Measurements from ENCODE around the gene SRXN1. TPM values are rescaled to one million over a fixed set of nuclear protein-coding genes. Genes with fewer than 3 reads are reported as not detected.
A peak's percentile ranks its signal among the peaks of the same experiment; 100 is the strongest.

The SRXN1 gene
- total and polyA plus RNA-seq, 9 of the 15 experiments (the other 6 are each of a cell fraction or from before 2014, with no cell fraction given) = 6.8 to 36.4 (median 21.6) TPM

GRCh38 chr20:651713-652614 is 1.0 kb downstream of the SRXN1 start (continued):
- no peak for TF ChIP-seq FIP1L1 (IDR thresholded peaks at IDR 0.05; ENCODE audit: low read depth, low read length, poor library complexity, severe bottlenecking)

GRCh38 chr20:650954-651353 is 2.0 kb downstream of the SRXN1 start:
- no peaks in the 10 kb centered on the region for H3K9me3 ChIP-seq (replicated peaks; ENCODE audit: control insufficient read depth, insufficient read depth, low read depth, low read length)
- H3K36me3 ChIP-seq (ENCODE audit: control insufficient read depth, insufficient read depth, low read length) = peaks cover 41% of the 10 kb centered on the region
- ATAC-seq (no peak), DNase-seq (ENCODE audit: extremely low read depth in 1 of 4, low spot score in 3 of 4) (no peak), FAIRE-seq (no peak)
- no peaks in the 10 kb centered on the region for H3K27me3 ChIP-seq (ENCODE audit: control insufficient read depth in 2 of 2, insufficient read depth in 2 of 2, low read length in 2 of 2)
- no TSS peak for BruUV-seq (replicated peaks)
- no peak overlapping the region for H3K4me3 ChIP-seq
- ChIA-PET POLR2A (interaction anchor here (0.6 to 1.5 kb wide), 2 partner anchors 16 to 273 kb away, joined by 3 read pairs; no protein-coding TSS in a partner anchor), CTCF (ENCODE audit: low intra/inter-chr PET ratio) (no interaction called here)
- H4K20me1 ChIP-seq (replicated peaks; ENCODE audit: control insufficient read depth, insufficient read depth, low read length) = no peaks in the 10 kb centered on the region
- no peaks in the 10 kb centered on the region for H3K9me1 ChIP-seq (ENCODE audit: control insufficient read depth, insufficient read depth, low read length)
- intact Hi-C loops (cut with micrococcal nuclease) = no loop called here
- H3K4me2 ChIP-seq (ENCODE audit: insufficient read depth, low read length) = no peak overlapping the region
- no peak overlapping the region for H3K9ac ChIP-seq (ENCODE audit: insufficient read depth in 1 of 2, low read depth in 2 of 2, low read length in 2 of 2)
- peaks cover 34 to 35% of the 10 kb centered on the region in 2 experiments for H3K4me1 ChIP-seq (replicated peaks in 1 of 2; ENCODE audit: control insufficient read depth in 2 of 2, insufficient read depth in 2 of 2, low read length in 2 of 2)
- in situ Hi-C loops (cut with MboI) = loop anchor here (5.0 kb wide), 1 partner anchor 76 kb away; no protein-coding TSS in a partner anchor
- peaks cover 49% of the 10 kb centered on the region for H3K79me2 ChIP-seq (ENCODE audit: control insufficient read depth, insufficient read depth, low read length)
- no peak overlapping the region for H3K27ac ChIP-seq (ENCODE audit: extremely low read depth, low read depth, low read length)
- TF ChIP-seq MAX (CRISPR knock-in tag; IDR thresholded peaks at IDR 0.05) (0 out of 2 replicates have a peak, but pooled peaks have one; percentile 26), ZNF146 (CRISPR knock-in tag; IDR thresholded peaks at IDR 0.05; ENCODE audit: unreplicated experiment) (no peak), GABPB1 (CRISPR knock-in tag; IDR thresholded peaks at IDR 0.05) (no peak), PRDM10 (IDR thresholded peaks at IDR 0.05; ENCODE audit: partially characterized antibody) (peak; percentile 73), MXD1 (CRISPR knock-in tag; IDR thresholded peaks at IDR 0.05; ENCODE audit: borderline replicate concordance, poor library complexity, severe bottlenecking) (no peak)
- no peak overlapping the region for H2AFZ ChIP-seq (ENCODE audit: low read depth, low read length)
- 80% methylated on average over 5 of the region's 5 CpGs for WGBS (ENCODE audit: insufficient coverage, low coverage, missing lambda C conversion rate)

Data from K562 (cell line).